ENCODE data around the gene SCLY.

The SCLY gene

GRCh38 chr2:238148981-238149380 lies 88.2 kb downstream of the SCLY start:
- no peak overlapping the region for H3K4me3 ChIP-seq (ENCODE audit: low read depth, low read length)
- DNase-seq (ENCODE audit: low read depth): no peak
- no peak for TF ChIP-seq CTCF (IDR thresholded peaks at IDR 0.05; ENCODE audit: low read depth, low read length, missing control alignments)

Measured in GM12864 (cell line).